T1000 (cell line): ENCODE data around the gene RTP2.

ENCODE experiments used
- DNase-seq: peaks from one replicate; lab custom pipeline; 2025; ENCODE audit warnings: mixed read lengths; lab: John Stamatoyannopoulos, UW

Gene RTP2, protein sequence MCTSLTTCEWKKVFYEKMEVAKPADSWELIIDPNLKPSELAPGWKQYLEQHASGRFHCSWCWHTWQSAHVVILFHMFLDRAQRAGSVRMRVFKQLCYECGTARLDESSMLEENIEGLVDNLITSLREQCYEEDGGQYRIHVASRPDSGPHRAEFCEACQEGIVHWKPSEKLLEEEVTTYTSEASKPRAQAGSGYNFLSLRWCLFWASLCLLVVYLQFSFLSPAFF

DNA sequence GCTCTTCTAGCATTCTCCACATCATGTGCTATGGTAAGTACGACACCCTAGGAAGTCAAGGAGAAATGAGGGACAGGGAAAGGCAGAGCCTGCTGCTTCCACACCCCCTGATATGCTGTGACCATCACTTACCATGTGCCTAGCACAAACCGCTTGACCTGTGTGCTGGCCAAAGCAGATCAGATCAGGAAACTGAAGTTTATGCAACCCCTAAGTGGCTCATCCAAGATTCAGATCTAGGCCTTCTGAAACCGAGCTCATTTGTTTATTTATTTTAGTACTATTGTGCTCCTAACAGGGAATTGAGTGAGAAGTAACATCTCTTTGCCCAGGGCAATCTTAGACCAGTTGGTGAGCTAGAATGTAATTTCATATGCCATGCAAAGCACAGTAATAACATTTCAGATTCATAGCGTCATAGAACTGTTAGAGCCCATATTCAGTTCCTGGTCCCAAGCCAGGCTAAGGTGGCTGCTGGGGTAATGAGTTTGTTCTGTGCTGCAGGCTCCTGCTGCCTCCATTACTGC lies at the start of gene RTP2:
RTP2 (minus strand) TSS at position 51 of the 527 bp plus-strand sequence. CDS start 429 bp downstream, outside the sequence.
- DNase-seq: no peak

DNA sequence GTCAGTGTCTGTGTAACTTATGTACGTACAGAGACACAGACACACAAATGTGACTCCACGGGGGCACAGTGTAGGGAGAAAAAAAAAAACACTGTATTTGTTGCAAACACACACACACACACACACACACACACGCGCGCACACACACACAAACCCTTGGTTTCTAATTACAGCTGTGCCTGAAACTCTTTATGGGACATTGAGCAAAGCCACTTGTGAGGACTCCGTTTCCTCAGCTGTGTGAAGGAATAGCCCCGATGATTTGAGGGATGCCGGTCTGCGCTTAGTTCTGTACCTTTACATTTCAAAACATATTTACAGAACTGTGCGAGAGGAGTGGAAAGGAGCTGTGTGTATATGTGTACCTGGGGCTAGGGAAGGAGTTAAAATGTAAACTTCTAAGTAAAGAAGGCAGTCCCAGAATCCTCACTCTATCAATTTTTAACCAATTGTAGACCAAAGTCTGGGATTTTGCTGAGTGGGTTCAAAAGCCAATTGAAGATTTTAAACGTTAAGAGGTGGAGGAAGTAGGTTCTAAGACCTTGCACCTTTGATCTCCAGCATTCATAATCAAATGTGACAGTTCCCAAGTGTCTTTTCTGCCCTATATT lies 48.3 kb upstream of the RTP2 start:
- no peak for DNase-seq

DNA sequence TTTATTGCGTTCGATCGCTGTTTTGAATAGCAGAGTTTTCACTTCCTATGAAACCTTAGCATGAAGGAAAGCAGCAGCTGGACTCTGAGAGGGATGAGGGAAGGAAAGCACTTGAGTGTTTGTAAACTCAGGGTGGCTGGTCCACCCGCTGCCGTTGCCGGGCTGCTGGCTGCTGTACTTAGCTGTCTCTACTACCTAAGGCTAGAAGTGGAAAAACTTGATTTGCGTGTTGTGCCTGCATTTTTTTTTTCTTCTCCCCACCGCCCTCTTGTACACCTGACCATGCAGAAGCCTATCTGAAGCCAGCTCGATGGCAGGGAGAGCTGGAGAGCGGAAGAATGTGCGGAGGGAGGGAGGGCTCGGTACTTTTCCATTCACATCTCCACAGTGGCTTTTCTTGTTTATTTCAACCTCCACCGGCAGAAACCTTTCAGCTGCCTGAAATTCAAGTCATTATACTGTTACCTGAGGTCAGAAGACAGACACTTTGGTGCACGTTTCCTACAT lies 47.7 kb upstream of the RTP2 start:
- no peak for DNase-seq

DNA sequence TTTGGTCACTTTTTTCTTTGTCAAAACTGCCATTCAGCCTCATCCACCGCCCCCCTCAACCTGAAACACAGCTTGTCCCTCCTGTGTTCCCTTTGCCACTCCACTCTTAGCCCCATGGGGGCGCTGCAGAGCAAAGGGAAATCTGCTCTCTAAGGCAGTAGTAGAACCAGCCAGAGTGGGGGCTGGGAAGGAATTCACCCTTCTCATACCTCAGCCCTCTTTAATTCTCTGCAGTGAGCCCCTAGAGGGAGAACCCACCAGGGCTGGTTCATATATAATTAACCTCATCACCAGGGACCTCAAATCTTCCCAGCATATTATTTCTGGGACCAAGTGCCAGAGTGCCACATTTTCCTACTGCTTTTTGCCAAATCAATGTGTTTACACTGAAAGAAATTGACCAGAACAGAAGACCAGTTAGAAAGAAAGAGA lies 45.7 kb upstream of the RTP2 start:
- DNase-seq: peak; percentile 65

DNA sequence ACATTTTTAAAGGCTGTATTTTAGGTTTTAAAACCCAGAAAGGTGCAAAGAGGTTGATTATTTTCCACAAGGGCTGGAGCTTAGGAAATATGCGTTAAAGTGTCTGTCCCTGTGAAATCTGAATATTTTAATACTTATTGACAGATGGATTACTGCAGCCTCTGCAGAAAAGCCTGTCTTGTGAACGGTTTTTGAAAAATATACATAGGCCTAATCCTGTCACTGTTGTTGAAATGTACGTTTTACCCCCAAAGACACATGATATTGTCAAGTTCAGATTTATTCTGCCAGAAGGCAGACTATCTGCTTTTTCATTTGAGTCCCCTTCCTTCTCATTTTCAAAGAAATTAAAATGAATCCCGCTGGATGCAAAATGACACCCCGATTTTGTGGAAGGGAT lies 45.1 kb upstream of the RTP2 start:
- no peak for DNase-seq

DNA sequence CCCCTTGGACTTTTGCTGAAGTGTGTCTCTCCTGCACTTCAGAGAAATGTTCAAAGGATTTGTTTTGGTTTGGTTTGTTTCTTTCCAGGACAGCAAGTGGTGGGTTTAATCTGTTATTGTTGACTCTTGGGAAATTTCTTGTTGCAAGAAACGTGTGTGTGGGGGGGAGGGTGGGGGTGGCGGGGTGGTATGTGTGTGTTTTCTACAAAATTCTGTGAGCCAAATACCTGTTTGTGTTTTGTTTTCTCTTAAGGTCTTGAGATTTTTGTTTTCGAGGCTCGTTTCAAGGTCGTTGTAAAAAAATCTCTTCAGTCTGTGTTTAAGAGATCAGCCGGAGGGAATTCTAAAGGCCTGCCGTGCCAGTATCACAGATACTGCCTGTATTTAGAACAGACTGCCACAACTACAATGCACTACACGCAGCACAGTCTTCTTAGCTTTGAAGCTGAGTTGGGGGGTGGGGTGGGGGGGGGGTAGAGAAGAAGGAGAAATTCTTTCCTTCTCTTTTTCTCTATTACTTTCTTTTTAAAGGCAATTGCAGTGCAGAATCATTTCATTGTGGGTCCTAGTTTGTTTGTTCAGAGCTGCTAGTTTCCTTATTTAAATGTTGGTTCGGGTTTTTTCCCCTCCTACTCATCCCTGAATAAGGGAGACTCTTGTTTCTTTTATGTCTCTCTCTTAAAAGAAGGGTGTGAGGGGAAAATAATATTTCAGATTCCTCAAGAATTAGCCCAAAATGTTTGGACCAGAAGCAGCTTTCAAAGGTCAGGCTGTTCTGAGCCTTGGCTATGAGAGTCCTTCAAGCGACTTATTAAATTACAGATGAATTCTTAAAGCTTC lies 44.3 kb upstream of the RTP2 start:
- no peak for DNase-seq

DNA sequence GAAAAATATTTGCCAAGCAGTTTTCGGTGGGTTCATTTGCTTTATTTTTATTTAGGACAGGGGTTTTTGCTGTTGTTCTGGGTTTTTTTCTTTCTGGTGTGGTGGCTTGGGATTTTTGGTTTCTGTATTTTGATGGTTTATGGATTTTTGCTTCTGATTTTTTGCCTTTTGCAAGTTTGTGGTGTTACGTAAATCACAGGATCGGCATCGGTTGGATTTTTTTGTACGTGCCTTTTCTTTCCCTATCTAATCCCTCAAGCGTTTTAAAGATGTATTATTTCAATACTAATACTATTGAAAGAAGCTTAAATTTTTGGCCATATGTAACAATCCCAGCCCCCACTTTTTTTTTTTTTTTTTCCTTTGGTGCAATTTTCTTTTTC lies 43.7 kb upstream of the RTP2 start:
- DNase-seq: no peak

DNA sequence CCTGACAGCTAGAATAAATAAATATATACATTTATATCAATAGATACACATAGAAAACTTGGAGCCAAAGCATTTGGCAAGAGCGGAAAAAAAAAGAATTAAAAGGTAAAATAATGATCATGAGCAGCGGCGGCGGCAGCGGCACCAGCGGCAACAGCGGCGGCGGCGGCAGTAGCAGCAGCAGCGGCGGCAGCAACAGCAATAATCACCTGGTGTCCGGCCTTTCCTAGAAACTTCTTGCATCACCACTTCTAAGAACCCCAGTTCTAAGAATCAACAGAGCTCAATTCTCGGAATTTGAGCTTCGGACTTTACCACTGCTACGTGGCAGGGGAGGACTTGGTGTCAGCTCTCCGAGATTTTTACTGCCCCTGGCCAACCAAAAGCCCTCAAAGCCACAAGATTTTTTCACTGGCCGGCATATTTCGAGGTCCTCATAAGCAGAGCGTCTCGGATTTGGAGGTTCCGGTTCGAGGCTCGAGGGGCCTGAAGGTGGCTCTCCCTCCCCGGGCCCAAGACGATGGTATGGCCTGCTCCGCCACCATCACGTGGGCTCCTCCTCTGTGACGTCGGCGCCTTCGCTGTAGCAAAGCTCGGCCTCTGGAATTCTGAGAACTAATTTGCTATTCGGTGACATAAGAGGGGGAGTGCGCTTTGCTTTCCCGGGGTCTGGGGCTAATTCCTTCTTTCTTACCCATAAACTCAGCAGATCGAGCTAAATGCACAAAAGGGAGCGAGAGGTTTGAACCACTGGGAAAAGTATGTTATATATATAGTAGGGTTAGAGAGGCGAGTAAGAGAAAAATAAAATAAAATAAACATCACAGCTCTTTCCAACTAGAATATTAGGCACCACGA lies 43.1 kb upstream of the RTP2 start, which contains the start of gene BCL6:
BCL6 (minus strand) TSS at position 268 of the 858 bp plus-strand sequence. CDS start 11,775 bp downstream, outside the sequence.
- peak; percentile 94 for DNase-seq

DNA sequence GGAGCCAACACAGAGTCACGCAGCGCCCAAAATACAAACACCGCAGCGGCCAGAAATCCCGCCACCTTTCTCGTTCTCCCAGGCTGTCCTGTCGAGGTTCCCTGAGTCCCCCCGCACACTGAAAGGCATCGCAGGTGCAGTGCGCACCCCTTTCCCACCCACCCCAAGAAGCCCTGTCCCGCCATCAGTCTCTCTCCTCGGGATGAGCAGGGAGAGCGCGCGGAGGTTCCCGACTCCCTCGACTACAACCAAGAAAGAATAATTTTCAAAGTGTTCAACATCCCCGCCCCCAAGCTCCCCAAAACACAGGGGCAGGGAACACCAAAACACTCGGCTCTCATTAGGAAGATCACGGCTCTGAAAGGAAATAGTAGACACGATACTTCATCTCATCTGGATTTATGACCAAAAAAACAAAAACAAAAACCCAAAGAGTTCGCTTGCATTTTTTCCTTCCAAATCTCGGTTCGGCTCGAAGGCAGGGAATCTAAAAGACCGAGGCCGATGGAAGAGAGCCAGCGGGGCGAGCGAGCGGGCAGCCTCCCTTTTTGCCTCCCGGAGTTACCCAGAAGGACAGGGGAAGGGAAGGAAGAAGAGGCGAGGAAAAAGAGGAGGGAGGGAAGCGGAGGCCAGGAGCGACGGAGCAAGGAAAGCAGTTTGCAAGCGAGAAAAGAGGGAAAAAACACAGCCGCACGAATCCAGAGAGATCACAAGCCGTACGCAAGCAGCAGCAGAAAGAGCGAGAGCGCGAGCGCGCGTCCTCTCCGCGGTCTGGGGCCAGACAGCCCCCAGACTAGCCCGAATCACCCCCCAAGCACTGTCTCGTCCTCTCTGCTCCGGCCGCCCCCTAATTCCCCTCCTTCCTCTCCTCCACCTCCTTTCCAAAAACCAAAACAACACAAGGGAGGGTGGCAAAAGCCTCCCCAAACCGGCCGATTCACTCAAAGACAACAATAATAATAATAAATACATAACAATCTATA lies 42.1 kb upstream of the RTP2 start:
- no peak for DNase-seq

DNA sequence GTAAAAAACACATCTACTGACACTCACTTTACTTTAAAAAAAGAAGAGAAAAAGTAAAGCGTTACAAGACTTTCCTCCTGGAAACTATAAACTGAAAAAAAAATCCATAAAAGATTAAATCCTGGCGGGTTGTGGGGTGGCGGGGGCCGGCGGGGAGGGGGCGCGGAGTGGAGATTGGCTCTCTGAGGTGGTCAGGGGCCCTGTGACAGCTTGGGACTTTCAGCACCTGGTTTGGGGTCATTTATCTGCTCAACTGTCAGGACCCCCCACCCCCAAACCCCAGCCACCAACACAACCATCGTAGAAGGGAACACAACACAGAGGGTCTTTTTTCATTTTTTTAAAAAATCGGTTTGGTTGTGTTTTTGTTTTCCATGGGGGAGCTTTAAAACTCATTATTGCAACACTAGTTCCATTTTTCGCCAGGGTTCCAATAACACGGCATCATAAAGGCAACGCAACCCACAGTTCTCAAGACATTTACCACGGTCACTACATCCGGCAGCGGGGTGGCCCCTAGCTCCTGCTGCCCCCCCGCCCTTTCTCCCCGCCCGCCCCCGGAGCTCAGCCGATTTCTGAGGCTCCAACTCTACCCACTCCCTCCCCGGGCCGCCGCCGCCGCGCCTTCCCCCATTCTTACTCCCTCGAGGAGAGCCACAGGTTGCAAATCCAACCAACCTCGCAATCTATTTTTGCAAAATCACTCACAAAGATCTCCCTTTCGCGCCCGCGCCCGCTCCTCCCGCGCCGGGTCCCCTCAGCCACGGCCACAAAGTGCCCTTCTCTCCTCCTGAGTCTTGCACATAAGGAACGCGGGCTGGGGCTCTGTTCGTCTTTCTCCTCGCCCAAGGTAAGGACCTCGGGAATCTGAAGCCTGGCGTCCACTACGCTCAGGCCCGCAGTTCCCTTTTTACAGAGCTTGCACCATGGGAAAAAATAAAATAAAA lies 41.1 kb upstream of the RTP2 start:
- DNase-seq: no peak

DNA sequence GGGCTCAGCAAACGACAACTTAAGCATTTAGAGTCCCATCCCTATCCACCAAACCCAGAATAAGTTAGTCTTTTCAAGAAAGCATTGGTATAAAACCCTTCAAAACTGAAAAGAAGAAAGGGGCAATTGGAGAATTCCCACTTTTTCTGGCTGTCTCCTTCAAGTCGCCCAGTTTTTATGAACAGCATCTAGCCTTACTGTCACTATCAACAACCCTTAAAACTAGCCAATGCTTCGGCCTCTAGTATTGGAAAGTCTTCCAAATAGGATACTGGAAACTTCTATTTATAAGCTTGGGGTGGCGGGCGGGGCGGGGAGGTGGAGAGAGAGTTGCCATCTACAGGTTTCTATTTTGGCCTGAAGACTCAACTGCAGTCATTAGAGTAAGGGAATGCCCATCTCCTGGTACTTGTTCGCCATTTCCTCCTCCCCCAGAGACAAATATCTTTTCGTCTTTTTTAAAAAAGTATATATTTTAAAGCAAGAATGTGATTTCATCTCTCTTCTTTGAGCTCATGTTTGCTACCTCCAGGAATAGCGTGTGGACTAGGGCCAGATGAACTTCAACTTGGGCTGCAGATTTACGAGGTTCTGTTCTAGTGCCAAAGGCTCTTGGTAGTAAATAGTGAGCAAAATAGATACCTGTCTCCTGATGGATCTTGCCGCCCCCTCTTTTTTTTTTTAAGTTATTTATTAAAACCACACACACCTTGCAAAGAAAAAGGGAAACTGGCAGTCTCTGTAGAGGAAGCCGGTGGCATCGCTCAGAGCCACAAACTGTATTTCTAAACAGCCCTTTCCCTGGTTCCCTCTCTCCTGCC lies 40.2 kb upstream of the RTP2 start:
- DNase-seq: no peak

DNA sequence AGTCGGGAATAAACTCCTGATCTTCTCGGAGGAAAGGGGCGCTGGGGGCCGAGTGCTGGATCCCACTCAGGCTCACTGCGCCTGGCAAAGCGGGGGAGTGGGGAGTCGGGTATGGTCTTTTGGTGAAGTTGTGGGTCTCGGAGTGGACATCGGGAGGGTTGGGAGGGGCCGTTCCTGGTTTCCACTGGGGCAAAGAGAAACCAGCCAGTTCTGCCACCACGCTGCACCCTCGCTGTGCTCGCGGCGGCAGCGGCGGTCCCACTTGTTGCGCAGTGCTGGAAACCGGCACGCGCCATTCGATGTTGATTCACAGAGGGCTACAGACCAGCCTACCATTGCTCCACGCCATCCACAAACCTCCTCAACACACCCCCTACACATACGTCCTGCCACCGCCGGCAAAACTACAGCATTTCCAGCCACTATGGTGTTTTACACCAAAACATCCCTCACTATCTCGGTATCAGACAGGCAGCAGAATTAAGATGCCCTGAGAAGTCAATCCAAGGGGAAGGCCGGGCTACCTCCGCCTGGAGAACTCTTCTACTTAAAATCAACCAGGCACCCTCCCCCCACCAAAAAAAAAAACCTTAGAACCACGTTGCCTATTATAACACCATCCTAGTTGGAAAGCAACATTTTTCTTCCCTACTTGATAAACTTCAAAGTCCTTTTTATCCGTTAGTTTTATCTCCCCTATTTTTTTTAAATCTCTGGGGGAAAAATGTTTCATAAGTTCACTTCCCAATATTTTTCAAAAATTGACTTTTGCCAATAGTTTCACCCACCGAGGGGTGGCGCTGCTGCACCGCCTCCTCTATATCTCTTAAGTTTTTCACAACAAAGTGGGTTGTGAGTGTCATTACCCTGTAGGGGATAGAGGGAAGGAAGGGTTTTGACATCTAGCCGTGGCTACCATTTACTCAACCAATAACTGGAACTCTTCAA lies 39.3 kb upstream of the RTP2 start:
- peak; percentile 28 for DNase-seq

DNA sequence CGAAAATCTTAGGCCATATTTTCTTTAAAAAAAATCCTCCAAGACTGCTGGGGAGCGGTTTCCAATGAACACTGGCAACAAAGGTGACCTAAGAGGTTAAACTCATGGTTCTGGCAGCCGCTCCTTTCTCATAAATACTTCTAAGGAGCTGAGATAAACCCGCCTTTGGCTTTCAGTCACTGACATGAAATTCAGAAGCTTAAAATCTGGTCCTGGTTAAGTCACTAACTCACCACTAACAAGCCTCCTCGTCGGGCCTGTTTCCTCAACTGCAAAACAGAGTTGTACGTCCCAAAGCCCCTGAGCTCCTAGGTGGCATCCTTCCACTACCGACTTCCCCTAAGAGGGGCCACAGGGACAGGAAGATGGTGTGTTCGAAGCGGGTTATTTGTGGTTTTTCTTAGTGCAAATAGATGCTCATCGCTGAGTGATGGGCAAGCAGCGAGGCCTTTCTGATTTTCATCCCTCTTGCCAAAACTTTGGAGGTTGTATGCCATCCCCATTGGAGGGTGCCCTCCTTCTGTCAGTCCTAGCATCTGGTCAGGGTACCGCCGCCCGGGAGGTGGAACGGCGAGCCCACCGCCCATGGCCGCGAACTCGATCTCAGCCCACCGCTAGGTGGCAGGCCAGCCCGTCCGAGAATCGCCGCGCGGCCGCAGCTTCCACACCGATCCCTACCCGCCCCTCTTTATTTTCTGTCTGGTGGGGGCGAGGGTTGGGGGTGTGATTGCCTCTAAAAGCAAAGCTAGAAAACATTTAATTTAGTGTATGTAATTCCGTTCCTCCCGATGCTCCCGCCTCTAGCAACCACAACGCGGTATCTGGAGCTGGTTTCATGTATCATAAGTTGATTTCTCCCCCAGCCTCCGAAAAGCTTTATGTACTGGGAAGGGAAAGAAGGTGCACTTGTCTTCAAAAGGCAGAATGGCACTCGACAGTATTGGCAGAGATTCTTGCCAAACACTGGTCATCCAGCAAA lies 38.4 kb upstream of the RTP2 start:
- DNase-seq: peak; percentile 33

DNA sequence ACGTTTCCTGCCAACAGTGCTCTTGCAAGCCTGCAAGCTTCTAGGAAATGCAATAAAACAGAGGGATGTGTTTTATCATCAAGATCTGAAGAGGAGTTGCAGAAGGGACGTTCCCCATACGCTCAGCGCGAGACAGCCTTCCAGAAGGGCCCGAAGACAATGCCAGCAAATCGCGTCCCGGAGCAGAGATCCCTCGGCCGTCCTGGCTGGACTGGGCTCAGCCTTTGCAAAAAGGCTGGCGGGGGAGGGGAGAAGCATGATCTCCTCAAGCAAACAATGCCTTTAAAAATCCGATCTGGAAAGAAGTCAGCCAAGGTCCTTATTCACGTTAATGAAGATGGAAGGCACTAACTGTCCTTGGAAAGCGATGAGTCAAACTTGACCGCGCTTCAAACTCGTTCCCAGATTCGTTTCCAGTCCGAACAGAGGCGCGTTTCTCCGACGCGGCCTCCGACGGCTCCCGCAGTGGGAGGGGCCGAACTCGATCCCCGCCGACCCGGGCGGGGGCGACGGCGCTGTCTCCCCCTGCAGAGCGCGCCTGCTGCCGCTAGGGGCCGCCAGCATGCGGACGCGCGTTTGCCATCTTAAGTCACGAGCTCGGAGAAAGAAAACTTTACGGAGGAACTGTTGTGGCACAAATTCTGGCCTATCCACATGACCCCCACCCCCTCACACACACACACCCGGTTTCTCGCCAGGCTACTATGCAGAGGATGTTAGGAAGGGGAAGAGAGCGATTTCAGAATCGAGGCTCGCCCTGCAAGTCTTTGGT lies 37.4 kb upstream of the RTP2 start:
- DNase-seq: peak; percentile 80

DNA sequence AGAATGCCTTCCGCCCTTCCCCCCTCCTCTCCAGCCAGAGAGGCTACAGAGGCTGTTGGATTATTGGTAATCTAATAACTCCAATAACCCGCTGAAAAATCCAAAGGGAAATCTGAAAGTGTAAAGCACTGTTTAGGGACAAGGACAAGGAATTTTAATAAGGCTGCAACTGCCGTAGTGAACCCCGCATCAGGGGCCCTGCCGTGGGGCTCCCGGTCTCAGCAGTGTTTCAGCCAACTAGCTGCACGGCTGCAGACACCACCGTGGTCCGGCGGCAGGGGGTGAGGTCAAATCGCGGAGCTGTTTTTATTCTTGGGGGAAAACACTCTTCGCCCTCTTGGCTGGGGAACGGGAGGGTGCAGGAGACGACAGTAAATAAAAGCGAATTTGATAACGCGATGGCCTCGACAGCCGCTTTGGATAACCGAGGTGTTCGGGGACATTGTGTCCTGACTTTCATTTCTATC lies 36.8 kb upstream of the RTP2 start:
- DNase-seq: no peak
